Panc1 (cell line): ENCODE results near the gene XIAP. TPM values are rescaled to one million over a fixed set of nuclear protein-coding genes. Genes with fewer than 3 reads are reported as not detected.

Source experiments
- ATAC-seq: fragments of 200-7000 bp; cut with Tn5 transposase; 2 replicates; pipeline ENCODE4 v1.9.1; 2020; ENCODE audit warnings: mild to moderate bottlenecking, moderate library complexity
- BruUV-seq: library from RNA; stranded (reverse); fragments of 400-500 nt; replicated peaks from 2 replicates; lab custom pipeline; 2021; lab: Mats Ljungman, UMichigan
- CTCF ChIA-PET: fragments of 300-600 bp; sonication (Branson Sonifier 250); formaldehyde crosslinking; loops from one replicate; lab custom pipeline; 2022; ENCODE audit warnings: antibody characterized with exemption; lab: Charles Lee
- POLR2A ChIA-PET: fragments of 300-600 bp; sonication (Branson Sonifier 250); formaldehyde crosslinking; loops from one replicate; lab custom pipeline; 2022; ENCODE audit warnings: antibody characterized with exemption; lab: Charles Lee
- DNase-seq: peaks from one replicate; pipeline ENCODE4 v3.0.0-alpha.2; 2010; ENCODE audit warnings: low read depth, low spot score
- H3K27ac ChIP-seq: 2 replicates; pipeline ENCODE4 v1.5.1; 2011; ENCODE audit warnings: mild to moderate bottlenecking, low read length, inconsistent platforms
- H3K27me3 ChIP-seq: fragments of 200-500 bp; sonication (Bioruptor generic); 2 replicates; pipeline ENCODE4 v1.6.0; 2014; ENCODE audit warnings: low read length, inconsistent platforms; ENCODE audit not compliant: control insufficient read depth, insufficient read depth
- H3K36me3 ChIP-seq: fragments of 200-500 bp; sonication (Bioruptor generic); 2 replicates; pipeline ENCODE4 v1.5.1; 2014; ENCODE audit warnings: inconsistent platforms, mild to moderate bottlenecking, low read length, moderate library complexity; ENCODE audit not compliant: control insufficient read depth, insufficient read depth
- H3K4me1 ChIP-seq: 2 replicates; pipeline ENCODE4 v1.5.1; 2011; ENCODE audit warnings: inconsistent platforms, mild to moderate bottlenecking, low read length, moderate library complexity; ENCODE audit not compliant: control insufficient read depth, insufficient read depth
- H3K4me3 ChIP-seq, 2 experiments: 2 replicates each; pipeline ENCODE4 v1.5.1; 2011 to 2012; ENCODE audit warnings: low read depth in 2 of 2, low read length in 2 of 2, mild to moderate bottlenecking in 2 of 2, inconsistent platforms in 1 of 2, moderate library complexity in 1 of 2
- H3K9me3 ChIP-seq: fragments of 200-500 bp; sonication (Bioruptor generic); 2 replicates; pipeline ENCODE4 v1.5.1; 2014; ENCODE audit warnings: low read depth, mild to moderate bottlenecking, inconsistent platforms, low read length, moderate library complexity; ENCODE audit not compliant: control insufficient read depth, insufficient read depth
- POLR2AphosphoS5 ChIP-seq: IDR thresholded peaks from 2 replicates; pipeline ENCODE4 v1.6.1; 2012; ENCODE audit warnings: mild to moderate bottlenecking, low read depth, low read length, moderate library complexity
- REST ChIP-seq, 2 experiments: IDR thresholded peaks; 2 replicates each; pipeline ENCODE4 v1.6.1; 2011 to 2012; ENCODE audit warnings: low read depth in 2 of 2, control low read depth in 1 of 2, low read length in 1 of 2, mild to moderate bottlenecking in 1 of 2, moderate library complexity in 1 of 2; ENCODE audit not compliant: insufficient read depth in 1 of 2
- SIN3A ChIP-seq: IDR thresholded peaks from 2 replicates; pipeline ENCODE4 v1.6.1; 2012; ENCODE audit warnings: low read depth, mild to moderate bottlenecking, low read length, moderate library complexity, borderline replicate concordance; ENCODE audit not compliant: insufficient read depth
- TCF7L2 ChIP-seq: IDR thresholded peaks from 2 replicates; pipeline ENCODE4 v1.6.1; 2011; ENCODE audit warnings: mild to moderate bottlenecking, low read depth, low read length, inconsistent platforms
- in situ Hi-C: cut with HindIII; loops from 2 replicates; pipeline ENCODE4 v1.10.0; 2016; ENCODE audit warnings: low sequenced_read_pairs, low pct_unique_long_range_greater_than_20kb
- intact Hi-C: fragments of 100-400 bp; cut with micrococcal nuclease; formaldehyde crosslinking; loops from one replicate; pipeline ENCODE4 v1.10.0; 2022; ENCODE audit not compliant: unreplicated experiment
- total RNA-seq: library from RNA; stranded (reverse); gene quantifications from one replicate; pipeline ENCODE4 v1.2.1, GENCODE V29; 2021; ENCODE audit not compliant: unreplicated experiment
- TF ChIP-seq, protein P1 (sequence below): fragments of 450-650 bp; IDR thresholded peaks from 2 replicates; pipeline ENCODE4 v1.5.1; 2017; ENCODE audit warnings: mild to moderate bottlenecking

The XIAP gene
- total RNA-seq, 1 experiment from 2014 or later = 73.7 TPM

DNA sequence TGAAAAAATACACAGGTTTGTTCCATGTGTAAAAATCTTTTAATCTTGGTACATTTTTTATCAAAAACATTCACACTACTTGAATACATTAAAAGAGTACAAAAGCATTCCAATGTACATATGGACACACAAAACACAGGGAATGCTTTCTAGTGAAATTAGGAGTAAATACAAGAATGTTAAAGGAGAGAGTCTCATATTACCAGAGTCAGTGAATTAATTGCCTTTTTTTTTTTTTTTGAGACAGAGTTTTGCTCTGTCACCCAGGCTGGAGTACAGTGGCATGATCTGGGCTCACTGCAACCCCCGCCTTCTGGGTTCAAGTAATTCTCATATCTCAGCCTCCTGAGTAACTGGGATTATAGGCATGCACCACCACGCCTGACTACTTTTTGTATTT, 17.0 kb downstream of the XIAP start:
- DNase-seq = no peak
- H3K9me3 ChIP-seq = no peaks in the 10 kb centered on the region
- in situ Hi-C loops (no loop called here), intact Hi-C loops (no loop called here)
- ATAC-seq = no peak
- no peak overlapping the region for H3K4me3 ChIP-seq
- H3K27ac ChIP-seq = no peak overlapping the region
- H3K36me3 ChIP-seq = no peaks in the 10 kb centered on the region
- ChIA-PET POLR2A (no interaction called here), CTCF (no interaction called here)
- no peaks in the 10 kb centered on the region; the same call in 1 of the 2 replicates for H3K4me1 ChIP-seq
- no TSS peak for BruUV-seq
- H3K27me3 ChIP-seq = no peaks in the 10 kb centered on the region
- TF ChIP-seq POLR2AphosphoS5 (no peak), SIN3A (no peak), TCF7L2 (no peak), REST (IDR thresholded peaks at IDR 0.05; ENCODE audit: insufficient read depth in 1 of 2, low read depth in 2 of 2, low read length in 1 of 2) (no peak)
- TF ChIP-seq, protein P1, sequence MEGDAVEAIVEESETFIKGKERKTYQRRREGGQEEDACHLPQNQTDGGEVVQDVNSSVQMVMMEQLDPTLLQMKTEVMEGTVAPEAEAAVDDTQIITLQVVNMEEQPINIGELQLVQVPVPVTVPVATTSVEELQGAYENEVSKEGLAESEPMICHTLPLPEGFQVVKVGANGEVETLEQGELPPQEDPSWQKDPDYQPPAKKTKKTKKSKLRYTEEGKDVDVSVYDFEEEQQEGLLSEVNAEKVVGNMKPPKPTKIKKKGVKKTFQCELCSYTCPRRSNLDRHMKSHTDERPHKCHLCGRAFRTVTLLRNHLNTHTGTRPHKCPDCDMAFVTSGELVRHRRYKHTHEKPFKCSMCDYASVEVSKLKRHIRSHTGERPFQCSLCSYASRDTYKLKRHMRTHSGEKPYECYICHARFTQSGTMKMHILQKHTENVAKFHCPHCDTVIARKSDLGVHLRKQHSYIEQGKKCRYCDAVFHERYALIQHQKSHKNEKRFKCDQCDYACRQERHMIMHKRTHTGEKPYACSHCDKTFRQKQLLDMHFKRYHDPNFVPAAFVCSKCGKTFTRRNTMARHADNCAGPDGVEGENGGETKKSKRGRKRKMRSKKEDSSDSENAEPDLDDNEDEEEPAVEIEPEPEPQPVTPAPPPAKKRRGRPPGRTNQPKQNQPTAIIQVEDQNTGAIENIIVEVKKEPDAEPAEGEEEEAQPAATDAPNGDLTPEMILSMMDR = no peak

- ATAC-seq (no peak), DNase-seq (no peak)
- in situ Hi-C loops = no loop called here
- H3K36me3 ChIP-seq = no peaks in the 10 kb centered on the region
- intact Hi-C loops = no loop called here
- no peaks in the 10 kb centered on the region for H3K9me3 ChIP-seq
- ChIA-PET CTCF (no interaction called here), POLR2A (no interaction called here)
- BruUV-seq = no TSS peak
- H3K4me3 ChIP-seq = no peak overlapping the region
- H3K4me1 ChIP-seq = no peaks in the 10 kb centered on the region; the same call in 1 of the 2 replicates
- TF ChIP-seq, protein P1 = no peak
- TF ChIP-seq REST (IDR thresholded peaks at IDR 0.05; ENCODE audit: insufficient read depth in 1 of 2, low read depth in 2 of 2, low read length in 1 of 2) (no peak), POLR2AphosphoS5 (no peak), SIN3A (no peak)
- no peak overlapping the region for H3K27ac ChIP-seq
- no peaks in the 10 kb centered on the region for H3K27me3 ChIP-seq
Measured at GRCh38 chrX:123878252-123878721, 18.4 kb downstream of the XIAP start.
